Kidney tubule cell (primary cell): ENCODE results near the gene FBXW2.
A peak's percentile ranks its signal among the peaks of the same experiment; 100 is the strongest.
"Not testable (repeated sequence)": the region's sequence is repeated elsewhere in the genome, so short reads cannot be mapped to it uniquely, and the experiment has no call there.

Experiments
- DNase-seq: peaks from one replicate; pipeline ENCODE4 v3.0.0-alpha.2; 2018; ENCODE audit warnings: low spot score

Gene FBXW2, protein sequence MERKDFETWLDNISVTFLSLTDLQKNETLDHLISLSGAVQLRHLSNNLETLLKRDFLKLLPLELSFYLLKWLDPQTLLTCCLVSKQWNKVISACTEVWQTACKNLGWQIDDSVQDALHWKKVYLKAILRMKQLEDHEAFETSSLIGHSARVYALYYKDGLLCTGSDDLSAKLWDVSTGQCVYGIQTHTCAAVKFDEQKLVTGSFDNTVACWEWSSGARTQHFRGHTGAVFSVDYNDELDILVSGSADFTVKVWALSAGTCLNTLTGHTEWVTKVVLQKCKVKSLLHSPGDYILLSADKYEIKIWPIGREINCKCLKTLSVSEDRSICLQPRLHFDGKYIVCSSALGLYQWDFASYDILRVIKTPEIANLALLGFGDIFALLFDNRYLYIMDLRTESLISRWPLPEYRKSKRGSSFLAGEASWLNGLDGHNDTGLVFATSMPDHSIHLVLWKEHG

DNA sequence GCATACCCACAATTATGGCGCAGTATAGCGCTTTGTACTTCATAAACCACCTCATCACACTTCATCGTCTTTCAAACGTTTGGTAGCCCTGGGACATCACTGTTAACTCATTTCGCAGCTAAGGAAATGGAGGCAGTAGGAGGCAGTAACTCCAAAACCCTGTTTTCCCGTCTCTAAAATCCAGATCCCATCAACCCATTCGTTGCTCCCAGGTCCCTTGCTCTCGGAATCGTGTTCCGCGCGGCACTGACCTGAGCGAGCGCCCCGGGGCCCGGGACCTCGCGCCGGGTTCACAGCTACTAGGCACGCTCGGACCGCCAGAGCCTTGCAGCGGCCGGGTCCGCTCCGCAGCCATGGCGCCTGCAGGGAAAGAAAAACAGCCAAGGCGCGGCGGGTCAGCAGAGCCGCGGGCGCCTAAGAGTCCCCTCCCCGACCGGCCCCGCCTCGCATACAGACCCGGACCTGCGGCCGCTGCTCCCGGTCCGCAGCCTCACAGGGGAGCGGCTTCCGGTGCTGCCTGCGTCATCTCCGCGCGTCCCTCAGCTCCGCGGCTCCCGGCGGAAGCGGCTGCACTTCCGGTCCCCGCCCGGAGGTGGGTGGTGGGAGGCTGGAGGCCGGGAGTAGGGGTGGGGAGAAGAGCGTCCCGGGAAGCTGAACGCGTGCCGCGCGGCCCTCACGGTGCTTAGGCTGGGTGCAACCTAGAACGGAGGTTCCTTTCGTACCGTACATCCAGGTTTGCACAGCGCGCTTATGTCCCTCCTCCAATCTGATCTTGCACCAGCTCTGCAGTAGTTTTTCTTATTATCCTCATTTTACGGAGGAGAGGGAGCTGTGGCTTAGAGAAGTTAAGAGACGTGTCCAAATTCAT is at the start of gene FBXW2:
Gene FBXW2, minus strand, starts transcription at position 519 of the 868 bp plus-strand sequence. CDS start 5,158 bp downstream, outside the sequence.
- peak; percentile 93 for DNase-seq

DNA sequence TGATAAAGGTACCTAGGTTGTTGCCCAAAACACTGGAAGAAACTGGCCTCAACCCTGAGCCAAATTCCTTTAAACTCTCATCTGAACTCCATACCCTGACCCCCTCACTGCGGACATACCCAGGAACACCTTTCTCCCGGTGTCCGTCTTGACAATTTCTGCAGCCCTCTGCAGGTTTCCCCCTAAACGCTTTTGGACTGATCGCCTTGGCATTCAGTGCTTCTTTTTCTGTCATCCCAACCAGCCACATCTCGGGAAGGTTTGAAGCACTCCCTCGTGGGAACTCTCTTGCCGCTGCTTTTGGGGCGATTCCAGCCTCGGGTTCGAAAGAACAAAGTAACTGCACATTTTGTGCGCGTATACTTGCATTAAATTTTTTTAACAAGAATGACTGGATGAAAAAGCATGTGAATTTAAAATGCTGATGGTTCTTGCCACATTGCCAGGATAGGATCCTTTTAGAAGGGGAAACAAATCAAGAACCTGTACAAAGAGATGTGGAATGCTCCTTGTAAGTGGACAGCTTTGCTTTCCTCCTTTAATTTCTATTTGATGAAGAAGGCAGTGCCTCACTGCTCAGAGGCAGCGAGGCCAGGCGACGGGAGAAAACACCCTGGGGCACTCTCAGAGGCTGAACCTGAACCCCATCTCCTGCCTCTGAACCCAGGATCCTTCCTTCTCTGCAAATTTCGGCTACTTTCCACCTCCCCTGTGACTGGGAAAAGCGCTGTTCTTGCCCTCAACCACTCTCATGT is 48.9 kb upstream of the FBXW2 start:
- peak; percentile 20 for DNase-seq

DNA sequence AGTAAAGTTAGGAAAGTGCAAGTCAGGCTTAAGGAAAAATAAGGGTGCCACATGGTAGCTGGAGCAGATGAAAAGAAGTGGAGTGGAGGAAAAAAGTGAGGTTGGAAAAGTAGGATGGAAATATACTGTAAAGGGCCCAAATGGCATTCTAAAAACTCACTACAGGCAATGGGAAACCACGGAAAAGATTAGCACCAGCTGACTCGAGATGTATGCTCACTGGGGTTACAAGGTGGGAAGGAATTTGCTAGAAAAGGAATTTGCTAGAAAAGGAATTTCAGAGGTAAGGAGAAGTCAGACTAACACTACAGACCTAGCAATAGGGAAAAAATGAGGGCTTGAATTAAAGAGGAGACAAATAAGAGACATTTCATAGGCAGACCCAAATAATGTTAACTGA is 45.9 kb upstream of the FBXW2 start:
- DNase-seq = peak; percentile 50

DNA sequence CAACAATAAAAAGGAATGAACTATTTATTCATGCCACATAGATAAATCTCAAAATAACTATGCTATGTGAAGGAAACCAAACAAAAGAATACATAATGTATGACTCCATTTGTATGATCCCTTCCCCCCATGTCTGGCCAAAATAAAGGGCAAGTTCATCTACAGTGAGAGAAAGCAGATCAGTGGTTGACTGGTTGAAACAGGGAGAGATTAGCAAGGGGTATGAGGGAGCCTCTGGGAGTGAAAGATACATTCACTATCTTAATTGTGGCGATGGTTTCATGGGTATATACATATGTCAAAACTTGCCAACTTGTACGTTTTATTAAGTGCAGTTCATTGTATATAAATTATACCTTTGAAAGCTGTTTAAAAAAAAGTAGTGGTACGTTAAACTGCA is 44.7 kb upstream of the FBXW2 start:
- DNase-seq = no peak

DNA sequence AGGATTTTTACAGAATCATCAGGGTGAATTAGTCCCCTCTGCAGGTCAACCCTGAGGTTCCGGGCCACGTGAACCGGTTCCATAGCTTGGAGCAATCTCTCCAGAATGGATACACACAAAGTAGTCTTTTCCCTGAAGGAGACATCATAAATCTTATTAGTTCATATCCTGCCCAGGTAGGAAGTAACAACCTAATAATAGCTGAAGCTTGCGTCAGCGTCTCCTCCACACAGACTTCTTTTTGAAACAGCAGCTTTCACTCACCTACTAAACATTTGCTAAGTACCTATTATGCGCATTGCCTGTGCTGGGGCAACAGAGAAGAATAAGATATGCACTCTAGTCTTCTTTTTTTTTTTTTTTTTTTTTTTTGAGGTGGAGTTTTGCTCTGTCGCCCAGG is 40.1 kb upstream of the FBXW2 start:
- DNase-seq = no peak

DNA sequence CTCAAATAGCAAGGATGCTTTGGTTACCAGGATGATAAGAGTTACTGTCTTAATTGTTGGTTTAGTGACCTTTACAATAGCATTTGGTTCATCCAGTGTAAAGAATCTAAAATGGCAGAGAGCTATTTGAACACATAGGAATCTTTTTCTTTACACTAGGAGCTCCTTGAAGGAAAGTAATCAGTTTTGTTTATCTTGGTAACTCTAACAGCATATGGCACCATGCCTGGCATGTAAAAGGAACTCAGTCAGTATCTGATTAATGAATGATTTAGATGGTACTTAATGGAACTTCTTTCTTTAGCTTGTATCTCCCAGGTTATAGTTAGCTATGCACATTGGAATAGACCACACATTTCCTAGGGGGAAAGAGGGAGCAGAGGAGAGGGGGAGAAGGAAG is 39.6 kb upstream of the FBXW2 start:
- DNase-seq = no peak

DNA sequence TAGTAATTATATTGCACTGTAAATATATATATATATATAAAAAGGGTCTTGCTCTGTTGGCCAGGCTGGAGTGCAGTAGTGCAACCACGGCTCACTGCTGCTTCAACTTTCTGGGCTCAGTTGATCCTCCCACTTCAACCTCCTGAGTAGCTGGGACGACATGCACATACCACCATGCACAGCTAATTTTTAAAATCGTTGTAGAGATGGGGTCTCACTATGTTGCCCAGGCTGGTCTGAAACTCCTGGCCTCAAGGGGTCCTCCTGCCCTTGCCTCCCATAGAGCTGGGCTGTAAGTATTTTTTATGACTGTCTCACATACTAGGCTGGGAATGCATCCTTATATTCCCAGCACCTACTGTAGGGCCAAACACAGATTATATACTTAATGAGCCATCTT is 37.6 kb upstream of the FBXW2 start:
- DNase-seq = no peak

DNA sequence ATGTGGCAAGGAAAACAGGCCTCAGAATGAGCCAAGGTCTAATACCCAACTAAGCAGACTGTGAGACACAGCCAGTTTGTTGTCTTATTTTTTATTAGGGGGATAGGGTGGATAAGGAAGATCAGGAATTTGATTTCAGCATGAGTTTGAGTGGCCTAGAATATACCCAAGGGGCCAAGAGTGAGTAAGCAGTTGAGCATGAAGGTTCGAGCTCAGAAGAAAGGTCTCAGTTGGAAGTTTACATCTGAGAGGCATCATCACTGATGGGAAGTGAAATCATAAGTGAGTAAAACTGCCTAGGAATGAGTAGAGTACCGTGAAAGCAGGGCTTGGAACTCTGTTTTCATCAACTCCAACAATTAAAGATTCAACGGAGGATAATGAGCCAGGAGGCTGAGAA is 36.9 kb upstream of the FBXW2 start:
- DNase-seq = no peak

DNA sequence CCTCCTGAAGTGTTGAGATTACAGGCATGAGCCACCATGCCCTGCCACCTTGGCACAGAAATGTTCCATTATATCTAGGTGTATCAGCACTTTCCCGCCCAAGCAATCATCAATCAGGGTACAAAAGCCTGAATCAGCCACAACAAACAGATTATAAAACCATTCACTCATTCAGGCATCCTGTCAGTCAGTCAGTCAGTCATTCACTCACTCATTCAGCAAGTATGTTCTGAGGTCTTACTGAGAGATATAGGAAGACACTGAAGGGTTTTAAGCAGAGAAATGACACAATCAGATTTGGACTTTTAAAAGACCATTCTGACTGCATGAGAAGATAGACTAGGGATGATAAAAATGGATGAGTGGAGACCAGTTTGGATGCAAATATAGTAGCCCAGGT is 36.4 kb upstream of the FBXW2 start:
- DNase-seq = no peak

DNA sequence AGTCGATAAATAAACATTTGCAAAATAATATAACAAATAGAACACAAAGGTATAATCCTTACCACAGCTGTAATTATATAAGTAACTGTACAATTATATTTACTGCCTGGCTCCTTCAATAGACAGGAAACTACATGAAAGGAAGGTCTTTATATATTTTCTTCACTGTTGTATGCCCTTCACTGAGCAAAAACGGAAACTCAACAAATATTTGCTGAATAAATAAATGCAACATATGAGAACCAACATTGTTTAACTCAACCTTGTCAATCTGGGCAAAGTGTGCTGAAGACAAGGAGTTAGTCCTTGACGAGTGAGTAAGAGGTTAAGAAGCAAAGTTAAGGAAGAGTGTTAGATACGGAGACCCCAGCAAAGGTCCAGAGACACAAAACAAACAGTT is 26.9 kb upstream of the FBXW2 start:
- DNase-seq = no peak

DNA sequence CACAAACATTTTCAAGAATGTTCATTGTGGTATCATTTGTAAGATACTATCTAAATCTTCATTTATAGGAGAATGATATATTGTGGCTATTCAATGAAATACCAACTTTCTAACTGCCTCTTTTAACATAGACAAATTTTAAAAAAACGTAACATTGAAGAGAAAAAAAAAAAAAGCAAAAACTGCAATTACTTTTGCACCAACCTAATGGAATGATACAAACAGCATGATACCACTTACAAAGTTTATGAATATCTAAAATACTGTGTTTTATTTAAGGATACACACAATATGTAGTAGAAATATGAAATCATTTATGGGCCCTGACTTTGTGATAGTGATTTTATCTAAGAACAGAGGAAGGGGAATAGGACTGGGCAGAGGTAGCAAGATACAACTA is 25.4 kb upstream of the FBXW2 start:
- no peak for DNase-seq

DNA sequence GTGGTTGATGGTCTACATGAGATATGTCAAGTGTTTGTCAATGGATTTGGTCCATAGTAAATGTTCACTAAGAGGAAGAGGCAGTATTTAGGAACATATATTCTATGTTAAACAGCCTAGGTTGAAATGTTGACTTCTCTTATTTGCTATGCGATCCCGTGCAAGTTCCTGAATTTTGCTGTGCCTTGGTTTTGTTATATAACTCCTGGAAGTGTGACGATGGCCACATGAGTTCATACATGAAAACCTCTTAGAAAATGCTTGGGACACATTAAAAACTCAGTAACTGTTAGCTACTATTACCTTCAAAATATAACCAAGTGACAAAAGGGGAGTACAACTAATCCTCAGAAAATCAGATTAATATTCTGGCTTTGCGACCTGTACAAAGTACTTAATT is 21.9 kb upstream of the FBXW2 start:
- DNase-seq = no peak

DNA sequence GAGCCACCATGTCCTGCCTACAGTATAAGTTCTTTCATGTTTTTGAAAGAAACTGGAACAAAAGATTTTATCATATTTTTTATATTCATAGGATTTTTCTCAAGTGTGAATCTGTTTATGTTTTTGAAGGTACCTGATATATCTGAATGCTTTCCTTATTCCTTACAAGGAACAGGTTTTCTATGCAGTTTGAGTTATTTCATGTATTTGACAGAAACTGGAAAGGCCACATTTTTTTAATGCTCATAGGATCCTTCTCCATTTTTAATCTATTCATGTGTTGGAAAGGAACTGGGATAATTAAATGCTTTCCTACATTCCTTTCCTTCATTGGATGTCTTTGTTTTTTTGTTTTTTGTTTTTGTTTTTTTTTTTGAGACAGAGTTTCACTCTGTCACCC is 15.7 kb upstream of the FBXW2 start:
- DNase-seq = no peak

DNA sequence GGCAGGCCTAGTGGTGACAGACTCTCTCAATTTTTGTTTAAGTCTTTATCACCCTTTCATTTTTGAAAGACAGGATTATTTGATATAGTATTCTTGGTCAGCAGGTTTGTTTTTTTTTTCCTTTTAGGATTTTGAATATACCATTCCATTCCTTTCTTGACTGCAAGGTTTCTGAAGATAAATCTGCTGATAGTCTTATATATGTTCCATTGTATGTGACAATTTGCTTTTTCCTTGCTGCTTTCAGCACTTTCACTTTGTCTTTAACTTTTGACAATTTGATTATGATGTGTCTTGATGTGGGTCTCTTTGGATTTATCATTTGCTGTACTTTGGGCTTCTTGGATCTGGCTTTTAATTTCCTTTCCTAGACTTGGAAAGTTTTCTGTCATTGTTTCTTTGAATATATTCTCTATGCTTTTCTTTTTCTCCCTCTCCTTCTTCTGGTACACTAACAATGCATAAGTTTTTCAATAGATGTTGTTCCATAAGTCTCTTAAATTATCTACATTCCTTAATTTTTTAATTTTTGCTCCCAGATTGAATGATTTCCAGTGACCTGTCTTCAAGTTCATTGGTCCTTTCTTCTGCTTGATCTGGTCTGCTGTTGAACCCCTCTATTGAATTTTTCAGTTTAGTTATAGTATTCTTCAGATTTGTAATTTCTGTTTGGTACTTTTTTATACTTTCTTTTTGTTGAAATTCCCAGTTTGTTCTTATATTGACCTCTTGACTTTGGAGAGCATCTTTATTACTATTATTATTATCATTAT is 14.6 kb upstream of the FBXW2 start:
- DNase-seq = no peak

DNA sequence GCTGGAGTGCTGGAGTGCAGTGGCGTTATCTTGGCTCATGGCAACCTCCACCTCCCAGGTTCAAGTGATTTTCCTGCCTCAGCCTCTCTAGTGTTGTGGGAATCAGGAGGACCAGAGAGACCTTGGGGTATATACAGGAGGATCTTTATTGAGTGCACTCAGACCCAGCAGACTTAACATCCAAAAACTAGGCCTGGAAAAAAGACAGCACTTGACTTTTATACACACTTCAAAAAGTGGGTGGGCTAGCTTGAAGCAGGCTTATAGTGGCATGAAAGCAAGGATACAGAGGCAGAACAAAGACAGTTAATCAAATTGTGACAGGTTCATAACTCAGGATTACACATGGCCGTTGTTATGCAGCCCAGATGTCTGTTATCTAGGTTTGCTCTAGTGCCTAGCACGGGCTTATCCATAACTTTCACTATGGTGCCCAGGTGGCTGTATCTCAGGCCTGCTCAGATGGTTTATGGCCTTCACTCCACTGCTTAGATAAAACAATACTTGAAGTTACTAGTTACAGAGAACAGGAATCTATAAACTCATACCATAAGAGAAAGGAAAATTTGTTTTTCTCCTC is 11.7 kb upstream of the FBXW2 start:
- not testable (repeated sequence) for DNase-seq

DNA sequence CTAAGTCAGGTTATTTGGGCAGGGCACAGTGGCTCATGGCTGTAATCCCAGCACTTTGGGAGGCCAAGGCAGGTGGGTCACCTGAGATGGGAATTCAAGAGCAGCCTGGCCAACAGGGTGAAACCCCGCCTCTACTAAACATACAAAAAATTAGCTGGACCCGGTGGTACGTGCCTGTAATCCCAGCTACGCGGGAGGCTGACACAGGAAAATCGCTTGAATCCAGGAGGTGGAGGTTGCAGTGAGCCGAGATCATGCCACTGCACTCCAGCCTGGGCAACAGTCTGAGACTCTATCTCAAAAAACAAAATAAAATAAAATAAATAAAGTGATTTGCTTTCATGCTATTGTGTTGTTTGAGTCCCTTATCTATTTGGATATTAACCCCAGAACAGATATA is 8.2 kb upstream of the FBXW2 start:
- no peak for DNase-seq

DNA sequence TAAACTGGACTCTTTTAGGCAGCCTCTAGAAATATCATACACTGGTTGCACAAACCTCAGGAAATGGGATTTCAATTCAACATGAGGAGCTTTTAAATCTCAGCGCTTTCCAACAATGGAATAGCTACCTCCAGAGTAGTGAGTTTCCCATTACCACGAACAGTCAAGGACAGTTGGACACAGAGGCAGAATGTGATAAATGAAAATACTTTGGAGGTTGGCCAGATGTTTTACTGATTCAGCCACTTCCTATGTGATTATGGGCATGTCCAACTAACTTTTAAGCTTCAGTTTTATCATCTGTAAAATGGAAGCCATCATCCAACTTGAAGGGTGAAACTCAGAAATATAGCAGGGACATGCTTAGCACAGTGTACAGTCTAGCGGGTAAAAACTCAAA is 2.1 kb downstream of the FBXW2 start:
- DNase-seq = peak; percentile 16

DNA sequence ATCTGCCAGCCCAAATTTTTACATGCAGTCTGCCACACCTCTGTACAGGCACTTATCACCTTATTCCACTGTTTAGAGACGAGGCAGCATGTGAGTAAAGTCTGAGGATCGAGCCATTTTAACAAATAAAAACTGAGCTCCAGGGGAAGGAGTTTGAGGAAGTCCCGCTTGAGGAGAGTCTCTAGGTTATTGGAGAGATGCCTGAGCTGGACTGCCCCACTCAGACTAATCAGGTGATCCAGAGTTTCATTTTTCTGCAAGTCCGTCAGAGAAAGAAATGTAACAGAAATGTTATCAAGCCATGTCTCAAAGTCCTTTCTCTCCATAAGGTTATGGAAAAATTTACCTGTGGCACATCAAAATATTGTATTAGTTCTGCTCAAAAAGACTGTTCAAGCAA is 5.3 kb downstream of the FBXW2 start:
- no peak for DNase-seq

DNA sequence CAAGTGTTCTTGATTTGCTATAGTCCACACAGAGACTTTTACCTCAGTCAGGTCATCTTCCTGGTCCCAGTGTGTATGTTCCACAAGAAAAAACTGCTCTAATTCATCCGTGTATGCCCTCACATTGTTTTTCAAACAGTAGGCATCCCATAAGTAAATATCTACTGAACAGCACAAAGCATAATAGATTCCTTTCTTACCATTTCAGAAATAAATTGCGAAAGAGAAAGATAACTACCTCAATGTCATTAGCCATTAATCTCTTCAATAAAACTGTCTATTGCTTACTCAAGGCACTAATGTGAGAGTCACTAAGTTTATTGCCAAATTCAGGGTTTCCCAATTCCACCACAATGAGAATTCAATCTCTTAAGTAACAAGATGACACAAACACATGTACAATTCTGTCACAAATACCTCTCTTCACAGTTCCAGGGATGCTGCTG is 9.6 kb downstream of the FBXW2 start:
- DNase-seq = peak; percentile 8

DNA sequence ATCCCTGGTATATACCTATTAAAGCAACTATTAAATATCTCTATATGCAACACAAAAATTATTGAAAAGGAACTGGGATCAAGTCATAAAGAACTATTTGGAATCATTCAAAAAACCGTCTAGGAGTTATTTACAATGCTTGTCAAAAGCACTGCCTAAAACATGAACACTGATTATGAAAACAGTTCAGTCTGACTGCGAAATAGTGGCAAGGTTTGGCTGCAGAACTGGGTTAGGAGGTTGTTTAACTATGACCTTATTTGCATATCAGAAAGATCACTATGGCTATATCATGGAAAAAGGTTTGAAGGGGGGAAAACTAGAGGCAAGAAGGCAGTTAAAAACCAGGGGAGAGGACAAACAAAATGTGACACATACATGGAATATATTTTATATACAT is 12.0 kb downstream of the FBXW2 start:
- DNase-seq = no peak

DNA sequence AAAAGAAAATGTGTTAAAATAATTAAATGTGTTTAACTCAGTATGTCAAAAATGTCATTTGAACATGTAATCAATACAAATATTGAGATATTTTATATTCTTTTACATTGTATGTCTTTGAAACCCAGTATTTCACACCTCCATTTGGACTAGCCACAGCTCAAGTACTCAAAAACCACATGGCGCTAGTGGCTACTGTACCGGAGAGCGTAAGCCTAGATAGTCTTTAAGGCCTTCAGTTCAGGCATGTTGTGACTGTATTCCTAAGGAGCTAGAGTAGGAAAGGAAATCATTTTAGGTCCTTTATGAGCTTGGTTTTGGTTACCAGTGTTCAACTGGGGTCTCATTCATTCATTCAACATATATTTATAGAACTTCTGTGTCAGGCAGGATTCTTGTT is 12.8 kb downstream of the FBXW2 start:
- DNase-seq = no peak
